HG02885 (cell line): ENCODE data around the gene TENT5C.

Experiments used
- ATAC-seq: cut with Tn5 transposase; IDR thresholded peaks from one replicate; pipeline ENCODE4 v1.9.1; 2021; ENCODE audit warnings: mild to moderate bottlenecking; ENCODE audit not compliant: unreplicated experiment, poor library complexity

TENT5C gene

GRCh38 chr1:117611894-117612483 lies 6.1 kb downstream of the TENT5C start:
- ATAC-seq = no peak

GRCh38 chr1:117612517-117613248 lies 6.8 kb downstream of the TENT5C start:
- ATAC-seq = no peak

- ATAC-seq = no peak
These were observed 7.6 kb downstream of the TENT5C start for GRCh38 chr1:117613249-117613968.

GRCh38 chr1:117613969-117614729 lies 8.3 kb downstream of the TENT5C start:
- no peak for ATAC-seq

DNA sequence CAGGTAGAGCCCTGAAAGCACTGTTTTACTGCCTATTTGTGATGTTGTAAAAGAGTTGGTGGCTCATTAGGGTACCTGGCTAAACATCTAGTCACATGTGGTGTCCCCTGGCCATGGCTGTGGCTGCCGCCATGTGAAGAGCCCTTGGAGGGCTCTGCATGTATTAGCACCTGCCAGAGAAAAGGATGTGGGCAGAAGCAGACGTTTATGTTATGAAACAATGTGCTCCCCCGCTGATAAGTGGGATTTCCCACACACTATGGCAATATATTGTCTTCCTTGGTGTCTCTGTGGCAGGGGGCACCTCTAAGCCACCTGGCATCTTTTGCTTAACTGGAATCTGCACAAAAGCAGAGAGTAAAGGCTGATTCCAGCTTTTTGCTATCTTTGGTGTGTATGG lies 9.6 kb downstream of the TENT5C start:
- peak; percentile 46 for ATAC-seq

- ATAC-seq = no peak
These were observed 10.5 kb downstream of the TENT5C start for GRCh38 chr1:117616356-117616755.

- no peak for ATAC-seq
These were observed 11.1 kb downstream of the TENT5C start for GRCh38 chr1:117616967-117617366.

GRCh38 chr1:117618450-117619122 lies 12.7 kb downstream of the TENT5C start:
- ATAC-seq = no peak

DNA sequence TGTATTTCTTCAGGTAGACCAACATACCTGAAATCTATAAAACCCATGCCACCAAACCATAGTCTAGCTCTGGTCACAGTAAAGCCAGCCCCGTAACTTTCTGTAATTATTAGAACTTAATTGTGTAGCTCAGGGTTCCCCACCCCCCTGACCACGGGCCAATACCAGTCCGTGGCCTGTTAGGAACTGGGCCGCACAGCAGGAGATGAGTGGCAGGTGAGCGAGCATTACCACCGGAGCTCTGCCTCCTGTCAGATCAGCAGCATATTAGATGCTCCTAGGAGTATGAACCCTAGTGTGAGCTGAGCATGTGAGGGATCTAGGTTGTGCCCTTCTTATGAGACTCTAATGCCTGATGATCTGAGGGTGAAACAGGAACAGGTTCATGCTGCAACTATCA lies 14.6 kb downstream of the TENT5C start:
- ATAC-seq = no peak

DNA sequence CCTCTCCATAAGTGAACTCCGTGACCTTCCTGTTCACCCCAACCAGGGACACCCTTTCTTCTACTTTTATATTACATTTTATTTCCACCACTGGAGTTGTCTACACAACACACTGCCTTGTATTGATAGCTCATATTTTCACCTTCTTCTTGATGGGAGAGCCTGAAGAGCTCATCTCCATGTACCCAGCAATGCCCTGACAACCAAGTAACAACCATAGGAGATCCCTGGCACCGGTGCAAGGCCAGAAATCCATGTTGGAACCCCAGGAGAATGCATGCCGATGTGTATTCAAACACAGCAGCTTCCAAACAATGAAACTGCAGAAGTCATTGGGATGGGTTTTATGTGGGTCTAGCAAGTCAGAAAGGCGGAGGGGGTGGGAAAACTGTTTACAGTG lies 15.5 kb downstream of the TENT5C start:
- no peak for ATAC-seq

DNA sequence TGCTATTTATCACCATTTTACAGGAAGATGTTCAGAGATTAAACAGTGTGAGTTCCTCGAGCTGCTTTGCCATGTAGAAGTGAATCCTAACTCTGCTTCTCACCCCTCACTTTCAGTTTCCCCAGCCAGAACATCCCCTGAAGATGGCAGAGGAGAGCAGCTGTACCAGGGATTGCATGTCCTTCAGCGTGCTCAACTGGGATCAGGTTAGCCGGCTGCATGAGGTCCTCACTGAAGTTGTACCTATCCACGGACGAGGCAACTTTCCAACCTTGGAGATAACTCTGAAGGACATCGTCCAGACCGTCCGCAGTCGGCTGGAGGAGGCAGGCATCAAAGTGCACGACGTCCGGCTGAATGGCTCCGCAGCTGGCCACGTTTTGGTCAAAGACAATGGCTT lies 16.9 kb downstream of the TENT5C start:
- no peak for ATAC-seq

DNA sequence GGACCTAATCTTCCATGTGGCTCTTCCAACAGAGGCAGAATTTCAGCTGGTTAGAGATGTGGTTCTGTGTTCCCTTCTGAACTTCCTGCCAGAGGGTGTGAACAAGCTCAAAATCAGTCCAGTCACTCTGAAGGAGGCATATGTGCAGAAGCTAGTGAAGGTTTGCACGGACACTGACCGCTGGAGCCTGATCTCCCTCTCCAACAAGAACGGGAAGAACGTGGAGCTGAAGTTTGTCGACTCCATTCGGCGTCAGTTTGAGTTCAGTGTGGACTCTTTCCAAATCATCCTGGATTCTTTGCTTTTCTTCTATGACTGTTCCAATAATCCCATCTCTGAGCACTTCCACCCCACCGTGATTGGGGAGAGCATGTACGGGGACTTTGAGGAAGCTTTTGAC lies 17.3 kb downstream of the TENT5C start:
- ATAC-seq = no peak

DNA sequence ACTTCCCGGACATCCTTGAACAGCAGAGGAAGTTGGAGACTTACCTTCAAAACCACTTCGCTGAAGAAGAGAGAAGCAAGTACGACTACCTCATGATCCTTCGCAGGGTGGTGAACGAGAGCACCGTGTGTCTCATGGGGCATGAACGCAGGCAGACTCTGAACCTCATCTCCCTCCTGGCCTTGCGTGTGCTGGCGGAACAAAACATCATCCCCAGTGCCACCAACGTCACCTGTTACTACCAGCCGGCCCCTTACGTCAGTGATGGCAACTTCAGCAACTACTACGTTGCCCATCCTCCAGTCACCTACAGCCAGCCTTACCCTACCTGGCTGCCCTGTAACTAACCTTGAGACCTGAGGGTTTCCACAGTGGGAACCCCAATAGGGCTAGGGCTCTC lies 17.9 kb downstream of the TENT5C start:
- ATAC-seq = no peak

- peak; percentile 50 for ATAC-seq
These were observed 21.8 kb downstream of the TENT5C start for GRCh38 chr1:117627546-117628130.

- no peak for ATAC-seq
These were observed 22.5 kb downstream of the TENT5C start for GRCh38 chr1:117628343-117628742.

DNA sequence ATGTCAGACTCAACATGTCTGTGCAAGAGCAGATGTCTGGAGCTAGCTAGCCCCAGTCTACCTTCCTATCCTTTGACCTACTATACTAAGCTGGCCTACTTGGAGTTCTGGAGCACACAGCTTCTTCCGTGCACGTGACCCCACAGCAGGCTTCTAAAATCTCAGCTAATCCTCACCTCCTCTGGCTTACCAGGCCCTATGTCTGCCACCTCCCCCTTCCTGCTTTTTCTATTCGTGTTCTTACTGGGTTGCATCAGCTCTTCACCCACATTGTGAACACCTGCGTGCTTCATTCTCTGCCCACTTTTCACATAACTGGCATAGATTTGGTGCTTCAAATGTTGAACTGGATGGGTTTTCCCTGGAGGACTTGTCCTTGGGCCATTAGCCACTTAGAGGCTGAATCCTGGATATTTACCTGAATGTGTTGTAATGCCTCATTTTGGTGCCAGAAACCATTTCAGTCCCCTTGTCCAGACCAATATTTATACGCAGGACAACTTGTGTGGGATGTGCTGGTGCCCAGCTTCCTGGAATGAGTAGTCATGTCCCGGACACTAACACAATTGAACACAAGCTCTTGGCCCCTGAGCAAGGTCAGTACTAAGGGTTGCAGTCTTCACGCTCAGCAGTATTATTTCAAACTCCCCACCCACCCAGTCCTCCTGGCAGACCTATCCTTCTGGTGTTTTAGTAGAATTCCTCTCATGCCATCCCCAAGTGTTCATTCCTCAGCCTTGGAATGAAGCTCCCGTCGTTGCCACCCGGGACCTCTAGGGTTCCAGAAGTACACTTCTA lies 24.0 kb downstream of the TENT5C start:
- ATAC-seq = no peak

GRCh38 chr1:117630423-117630998 lies 24.7 kb downstream of the TENT5C start:
- ATAC-seq = no peak

- no peak for ATAC-seq
These were observed 25.7 kb downstream of the TENT5C start for GRCh38 chr1:117631359-117632160.
